Activated CD4-positive, alpha-beta T cell treated with anti-CD3 and anti-CD28 coated beads, Interleukin-10, Interleukin-2, amounts not matched to agents 100 ng/mL and 50 ng/mL, durations not matched to agents 16 hours and 8 hours (primary cell): Measurements from ENCODE around the gene MFAP5.
"Not testable (repeated sequence)": the region's sequence is repeated elsewhere in the genome, so short reads cannot be mapped to it uniquely, and the experiment has no call there.

Experiments
- DNase-seq: peaks from one replicate; pipeline ENCODE4 v3.0.0-alpha.2; 2020

Gene MFAP5

GRCh38 chr12:8624750-8625149 is 37.9 kb downstream of the MFAP5 start:
- DNase-seq = not testable (repeated sequence)

DNA sequence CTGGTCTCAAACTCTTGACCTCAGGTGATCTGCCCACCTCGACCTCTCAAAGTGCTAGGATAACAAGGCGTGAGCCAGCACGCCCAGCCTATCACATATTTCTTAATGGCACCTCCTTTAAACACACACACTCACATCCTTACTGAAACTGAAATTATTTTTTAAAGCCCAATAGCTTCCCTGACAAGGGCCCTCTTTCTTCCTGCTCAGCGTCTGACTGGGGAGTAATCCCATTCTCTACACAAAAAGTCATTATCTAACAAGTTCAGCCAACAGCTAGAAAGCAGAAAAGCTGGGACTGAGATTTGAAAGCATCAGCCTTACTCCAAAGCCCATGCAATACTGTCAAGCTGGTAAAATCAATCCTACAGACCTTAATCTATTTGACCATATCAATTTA is 40.0 kb downstream of the MFAP5 start:
- no peak for DNase-seq

GRCh38 chr12:8615206-8615605 is 47.4 kb downstream of the MFAP5 start:
- no peak for DNase-seq

DNA sequence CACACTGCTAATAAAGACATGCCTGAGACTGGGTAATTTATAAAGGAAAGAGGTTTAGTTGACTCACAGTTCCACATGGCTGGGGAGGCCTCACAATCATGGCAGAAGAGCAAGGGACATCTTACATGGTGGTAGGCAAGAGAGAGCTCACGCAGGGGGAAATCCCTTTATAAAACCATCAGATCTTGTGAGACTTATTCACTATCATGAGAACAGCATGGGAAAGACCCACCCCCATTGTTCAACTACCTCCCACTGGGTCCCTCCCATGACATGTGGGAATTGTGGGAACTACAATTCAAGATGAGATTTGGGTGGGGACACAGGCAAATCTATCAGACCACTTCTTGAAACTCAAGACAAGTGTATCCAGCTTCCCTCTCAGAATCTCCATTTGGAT is 48.7 kb downstream of the MFAP5 start:
- not testable (repeated sequence) for DNase-seq

- DNase-seq = no peak
These were observed 50.0 kb downstream of the MFAP5 start, which contains the start of gene AICDA for GRCh38 chr12:8612629-8613028. AICDA (minus strand) TSS chr12:8612859; CDS start chr12:8612767, 92 bp downstream.

GRCh38 chr12:8609061-8609570 is 53.5 kb downstream of the MFAP5 start:
- peak; percentile 6 for DNase-seq

DNA sequence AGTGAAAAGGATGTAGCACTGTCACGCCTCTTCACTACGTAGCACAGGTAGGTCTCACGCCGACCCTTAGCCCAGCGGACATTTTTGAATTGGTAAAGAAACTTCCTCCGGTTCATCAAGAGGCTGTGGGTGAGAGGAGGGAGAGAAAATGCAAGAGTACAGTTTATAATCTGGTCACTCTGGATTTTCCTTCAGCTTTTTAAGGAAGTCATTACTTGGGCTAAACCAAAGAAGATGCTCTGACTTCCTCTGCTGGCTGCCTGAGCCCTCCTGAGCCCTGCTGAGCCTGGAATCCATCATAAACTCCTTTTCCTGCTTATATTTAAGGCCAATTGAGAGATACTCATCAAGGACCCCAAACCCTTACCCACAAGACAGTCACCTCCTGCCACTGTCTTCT is 55.7 kb downstream of the MFAP5 start:
- DNase-seq = no peak

DNA sequence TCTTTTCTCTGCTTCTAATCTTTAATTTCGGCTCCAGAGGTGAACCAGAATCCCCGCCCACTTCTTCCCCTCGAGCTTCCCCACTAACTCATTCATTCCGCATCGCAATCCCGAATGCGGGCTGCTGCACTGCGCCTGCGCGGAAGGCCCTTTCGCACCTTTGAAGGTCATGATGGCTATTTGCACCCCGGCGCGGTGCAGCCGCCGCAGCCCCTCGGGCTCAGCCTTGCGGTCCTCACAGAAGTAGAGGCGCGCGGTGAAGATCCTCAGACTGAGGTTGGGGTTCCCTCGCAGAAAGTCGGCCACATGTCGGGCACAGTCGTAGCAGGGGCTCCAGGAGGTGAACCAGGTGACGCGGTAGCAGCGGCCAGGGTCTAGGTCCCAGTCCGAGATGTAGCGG is 57.6 kb downstream of the MFAP5 start:
- DNase-seq = no peak

DNA sequence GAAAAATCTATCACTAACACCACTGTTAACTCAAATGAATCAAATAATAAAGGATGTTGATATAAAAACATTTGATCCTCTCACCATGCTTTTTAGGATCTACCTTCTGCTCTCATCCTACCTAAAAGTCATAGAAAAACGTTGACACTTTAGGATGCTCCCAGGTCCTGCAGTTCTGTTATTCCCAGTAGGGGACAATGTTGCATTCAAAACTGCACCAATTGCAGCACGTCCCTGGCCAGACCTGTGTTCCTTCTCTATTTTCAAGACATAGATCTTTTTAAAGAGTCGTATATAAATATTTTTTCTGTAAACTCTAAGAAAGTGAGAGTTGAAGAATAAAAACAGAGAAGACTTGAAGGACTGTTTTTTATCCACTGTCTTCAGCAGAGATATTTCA is 58.8 kb downstream of the MFAP5 start:
- DNase-seq = no peak

- DNase-seq = no peak
These were observed 59.3 kb downstream of the MFAP5 start for GRCh38 chr12:8603286-8603685.

DNA sequence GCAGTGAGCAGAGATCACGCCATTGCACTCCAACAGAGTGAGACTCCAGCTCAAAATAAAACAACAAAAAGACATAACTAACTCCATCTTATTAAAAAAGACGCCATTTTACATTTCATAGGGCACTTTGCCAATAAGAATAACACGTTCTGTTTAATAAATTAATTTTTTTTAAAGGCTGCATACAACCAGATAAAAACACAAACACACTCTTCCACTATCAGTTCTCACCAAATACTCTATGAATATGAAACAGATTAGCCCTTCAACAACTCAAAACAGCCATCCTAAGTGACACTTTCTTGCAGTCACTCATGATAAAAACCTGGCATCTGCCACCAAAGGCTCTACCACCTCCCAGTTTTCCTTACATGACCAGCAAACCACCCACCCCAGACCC is 66.1 kb downstream of the MFAP5 start:
- no peak for DNase-seq
